Testis (tissue), 2 donors: ENCODE data around the gene CCPG1.

Source experiments
- POLR2A ChIP-seq: fragments of 450-650 bp; IDR thresholded peaks from one replicate; pipeline ENCODE4 v1.6.1; 2017; ENCODE audit warnings: antibody characterized with exemption, mild to moderate bottlenecking, moderate library complexity
- TF ChIP-seq, protein P1 (sequence below), 3 experiments: fragments of 450-650 bp in 2 of 3; fragments of 200-600 bp in 1 of 3; sonication (generic) in 1 of 3; IDR thresholded peaks; one replicate each; pipeline ENCODE4 v1.5.1; 2016 to 2019; ENCODE audit warnings: antibody characterized with exemption in 3 of 3, mild to moderate bottlenecking in 2 of 3, moderate library complexity in 1 of 3

DNA sequence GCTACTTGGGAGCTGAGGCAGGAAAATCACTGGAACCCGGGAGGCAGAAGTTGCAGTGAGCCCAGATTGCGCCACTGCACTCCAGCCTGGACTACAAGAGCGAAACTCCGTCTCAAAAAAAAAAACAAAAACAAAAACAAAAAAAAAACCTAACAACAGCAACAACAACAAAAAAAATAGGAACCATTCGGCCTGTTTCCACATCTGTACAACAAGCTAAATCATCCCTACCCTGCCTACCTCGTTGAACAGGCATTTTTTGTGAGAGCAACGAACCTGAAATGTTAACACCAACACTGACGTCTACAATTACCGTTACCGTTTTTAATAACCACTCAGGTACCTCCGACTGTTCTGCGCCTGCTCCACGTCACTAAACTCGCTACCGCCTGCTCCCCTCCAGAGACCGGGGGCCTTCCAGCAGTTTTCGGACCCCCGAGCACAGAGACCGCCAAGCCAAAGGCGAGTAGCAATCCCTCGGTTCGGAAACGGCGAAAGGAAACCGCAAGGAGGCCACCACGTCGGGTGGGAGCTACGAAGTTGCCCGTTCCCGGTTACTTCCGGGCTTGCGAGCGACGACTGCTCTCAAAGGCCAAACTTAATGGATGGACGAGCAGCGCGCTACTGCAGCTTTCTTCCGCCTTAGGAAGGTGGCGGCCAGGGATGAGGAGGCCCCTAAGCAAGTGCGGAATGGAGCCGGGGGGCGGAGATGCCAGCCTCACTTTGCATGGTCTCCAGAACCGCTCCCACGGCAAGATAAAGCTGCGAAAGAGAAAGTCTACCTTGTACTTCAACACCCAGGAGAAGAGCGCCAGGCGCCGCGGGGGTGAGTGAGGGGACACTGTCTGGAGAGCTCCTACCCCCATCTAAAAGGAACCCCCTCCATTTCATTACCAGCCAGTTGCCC lies 89.3 kb downstream of the CCPG1 start, which contains the start of the genes PIGB and PIGBOS1:
- TF ChIP-seq, protein P1, sequence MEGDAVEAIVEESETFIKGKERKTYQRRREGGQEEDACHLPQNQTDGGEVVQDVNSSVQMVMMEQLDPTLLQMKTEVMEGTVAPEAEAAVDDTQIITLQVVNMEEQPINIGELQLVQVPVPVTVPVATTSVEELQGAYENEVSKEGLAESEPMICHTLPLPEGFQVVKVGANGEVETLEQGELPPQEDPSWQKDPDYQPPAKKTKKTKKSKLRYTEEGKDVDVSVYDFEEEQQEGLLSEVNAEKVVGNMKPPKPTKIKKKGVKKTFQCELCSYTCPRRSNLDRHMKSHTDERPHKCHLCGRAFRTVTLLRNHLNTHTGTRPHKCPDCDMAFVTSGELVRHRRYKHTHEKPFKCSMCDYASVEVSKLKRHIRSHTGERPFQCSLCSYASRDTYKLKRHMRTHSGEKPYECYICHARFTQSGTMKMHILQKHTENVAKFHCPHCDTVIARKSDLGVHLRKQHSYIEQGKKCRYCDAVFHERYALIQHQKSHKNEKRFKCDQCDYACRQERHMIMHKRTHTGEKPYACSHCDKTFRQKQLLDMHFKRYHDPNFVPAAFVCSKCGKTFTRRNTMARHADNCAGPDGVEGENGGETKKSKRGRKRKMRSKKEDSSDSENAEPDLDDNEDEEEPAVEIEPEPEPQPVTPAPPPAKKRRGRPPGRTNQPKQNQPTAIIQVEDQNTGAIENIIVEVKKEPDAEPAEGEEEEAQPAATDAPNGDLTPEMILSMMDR (IDR thresholded peaks at IDR 0.05) = peak in 1 of 3 experiments; percentile 16
- TF ChIP-seq POLR2A = peak; percentile 5
